Hematopoietic multipotent progenitor cell treated with erythropoietin and hydrocortisone succinate and interleukin-3 and kit ligand, for 17 days (in vitro differentiated cells): Measurements from ENCODE around the gene TMEM69.
A peak's percentile ranks its signal among the peaks of the same experiment; 100 is the strongest.
"Not testable (repeated sequence)": the region's sequence is repeated elsewhere in the genome, so short reads cannot be mapped to it uniquely, and the experiment has no call there.

Source experiments
- DNase-seq: peaks from one replicate; pipeline ENCODE4 v3.0.0-alpha.2; 2015; ENCODE audit warnings: low spot score

TMEM69 gene

GRCh38 chr1:45687754-45688740 is at the start of gene TMEM69:
TSS of gene TMEM69 (plus strand) at chr1:45688181. CDS start at chr1:45691069, 2,888 bp downstream.
- DNase-seq: peak; percentile 94

GRCh38 chr1:45640293-45640692 is 47.7 kb upstream of the TMEM69 start:
- no peak for DNase-seq

- DNase-seq: no peak
Measured at GRCh38 chr1:45643321-45643720, 44.7 kb upstream of the TMEM69 start.

- no peak for DNase-seq
Measured at GRCh38 chr1:45643978-45644377, 44.0 kb upstream of the TMEM69 start.

- DNase-seq: no peak
Measured at GRCh38 chr1:45644661-45645060, 43.3 kb upstream of the TMEM69 start.

GRCh38 chr1:45647248-45648021 is 40.5 kb upstream of the TMEM69 start:
- DNase-seq: no peak

GRCh38 chr1:45654540-45655280 is 33.3 kb upstream of the TMEM69 start:
- DNase-seq: no peak

- DNase-seq: no peak
Measured at GRCh38 chr1:45656573-45657226, 31.3 kb upstream of the TMEM69 start.

GRCh38 chr1:45658171-45658570 is 29.8 kb upstream of the TMEM69 start:
- no peak for DNase-seq

- no peak for DNase-seq
Measured at GRCh38 chr1:45659222-45659621, 28.8 kb upstream of the TMEM69 start.

GRCh38 chr1:45660336-45660735 is 27.6 kb upstream of the TMEM69 start:
- no peak for DNase-seq

- DNase-seq: no peak
Measured at GRCh38 chr1:45666836-45667235, 21.1 kb upstream of the TMEM69 start.

- no peak for DNase-seq
Measured at GRCh38 chr1:45667321-45668111, 20.5 kb upstream of the TMEM69 start.

GRCh38 chr1:45668526-45668925 is 19.5 kb upstream of the TMEM69 start:
- DNase-seq: no peak

- DNase-seq: no peak
Measured at GRCh38 chr1:45669379-45669778, 18.6 kb upstream of the TMEM69 start.

GRCh38 chr1:45669859-45670655 is 17.9 kb upstream of the TMEM69 start:
- no peak for DNase-seq

GRCh38 chr1:45673956-45674355 is 14.0 kb upstream of the TMEM69 start:
- no peak for DNase-seq

- DNase-seq: no peak
Measured at GRCh38 chr1:45674478-45674877, 13.5 kb upstream of the TMEM69 start.

GRCh38 chr1:45676553-45676952 is 11.4 kb upstream of the TMEM69 start:
- DNase-seq: not testable (repeated sequence)

- DNase-seq: no peak
Measured at GRCh38 chr1:45677751-45678245, 10.2 kb upstream of the TMEM69 start.
